Measurements from ENCODE around the gene RNASE8. TPM values are rescaled to one million over a fixed set of nuclear protein-coding genes. Genes with fewer than 3 reads are reported as not detected.

RNASE8 gene
- total and polyA plus RNA-seq, 2 of the 4 experiments (the other 2 are of a cell fraction), result not detected

DNA sequence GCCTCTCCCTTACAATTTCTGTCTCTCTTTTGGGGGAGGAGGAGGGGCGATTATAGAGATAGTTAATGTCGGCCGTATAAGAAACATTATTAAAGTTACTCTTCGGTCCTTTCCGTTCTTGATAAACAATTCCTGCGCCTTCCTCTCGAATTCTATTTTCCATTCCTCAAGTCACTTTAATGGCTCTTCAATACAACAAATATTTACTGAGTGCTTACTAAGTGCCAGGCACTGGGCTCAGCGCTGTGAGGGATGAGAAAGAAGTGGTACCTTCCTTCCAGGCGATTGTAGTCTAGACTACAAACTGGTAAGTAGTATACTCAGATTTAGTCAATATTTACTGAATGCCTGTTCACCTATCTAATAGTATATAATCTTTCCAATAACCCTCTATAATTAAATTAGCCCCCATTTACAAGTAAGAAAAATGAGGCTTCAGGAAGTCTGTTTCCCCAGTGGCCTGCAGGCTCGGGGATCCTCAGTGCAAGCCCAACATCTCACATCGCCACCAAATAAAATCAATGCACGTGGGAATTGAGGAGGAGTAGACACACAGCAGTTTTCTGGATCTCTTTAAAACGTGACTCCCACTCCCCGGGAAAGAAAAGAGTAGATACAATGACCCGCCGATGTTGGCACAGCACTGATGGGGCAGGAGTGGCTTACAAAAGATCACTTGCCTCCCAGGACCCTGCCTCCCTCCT, 41.4 kb downstream of the RNASE8 start:
- Histone ChIP-seq H2AK9ac (replicated peaks; ENCODE audit: low read depth, low read length, poor library complexity) (no peak overlapping the region), H3K18ac (ENCODE audit: low read depth, low read length) (peak overlapping the region; percentile 85), H4K5ac (ENCODE audit: low read depth, low read length) (peak overlapping the region; percentile 52), H2BK15ac (ENCODE audit: low read depth, low read length) (0 out of 3 replicates have a peak overlapping the region, but pooled peaks have one; percentile 12), H4K91ac (ENCODE audit: insufficient read depth, low read depth, low read length) (peak overlapping the region; percentile 38), H3K23ac (ENCODE audit: low read depth, low read length) (peak overlapping the region; percentile 59; the same call in 1 of the 2 replicates), H3K9me1 (ENCODE audit: insufficient read depth, low read length) (peaks cover 3% of the 10 kb centered on the region; the same call in 1 of the 2 replicates), H3K27me3 (ENCODE audit: control insufficient read depth, insufficient read depth, low read length) (no peaks in the 10 kb centered on the region), H2BK120ac (ENCODE audit: low read depth, low read length) (0 out of 2 replicates have a peak overlapping the region, but pooled peaks have one; percentile 3), H2BK5ac (ENCODE audit: low read depth, low read length, poor library complexity, severe bottlenecking) (no peak overlapping the region), H3K4me2 (ENCODE audit: low read depth, low read length) (peak overlapping the region; percentile 96), H4K8ac (ENCODE audit: low read depth in 2 of 2, low read length in 2 of 2) (peak overlapping the region; percentile 49 to 87), H2BK20ac (ENCODE audit: low read depth, low read length) (no peak overlapping the region), H3K4ac (ENCODE audit: low read depth, low read length) (peak overlapping the region; percentile 54), H3K4me1 (ENCODE audit: control insufficient read depth, insufficient read depth, low read length) (peaks cover 2% of the 10 kb centered on the region; the same call in 1 of the 2 replicates), H2AFZ (replicated peaks; ENCODE audit: low read length, poor library complexity) (peak overlapping the region; percentile 60), H3K9me3 (ENCODE audit: control insufficient read depth, insufficient read depth, low read length) (no peaks in the 10 kb centered on the region), H3K4me3 (ENCODE audit: insufficient read depth, low read depth, low read length) (peak overlapping the region; percentile 55), H3K56ac (ENCODE audit: extremely low read depth, insufficient read depth, low read length) (0 out of 2 replicates have a peak overlapping the region, but pooled peaks have one; percentile 31), H3K79me1 (ENCODE audit: low read depth in 1 of 2, low read length in 2 of 2) (0 out of 4 replicates have a peak, but pooled peaks cover 0 to 2% of the 10 kb centered on the region in 2 experiments), H3K9ac (ENCODE audit: low read depth, low read length) (peak overlapping the region; percentile 84), H3K27ac (ENCODE audit: insufficient read depth, low read length) (peak overlapping the region; percentile 65), H2AK5ac (ENCODE audit: low read depth, low read length) (peak overlapping the region; percentile 65), H3K36me3 (ENCODE audit: control insufficient read depth, insufficient read depth, low read length) (no peaks in the 10 kb centered on the region), H4K20me1 (ENCODE audit: insufficient read depth, low read length) (no peaks in the 10 kb centered on the region; the same call in 1 of the 2 replicates), H3K14ac (replicated peaks; ENCODE audit: low read depth, low read length) (peak overlapping the region; percentile 63)
- POLR2A ChIA-PET (ENCODE audit: unreplicated experiment), result no interaction called here
- BruUV-seq (replicated peaks), result no TSS peak
- CTCF ChIA-PET, result interaction anchor here (1.5 kb wide), 1 partner anchor 30 kb away, joined by 11 read pairs; no protein-coding TSS in a partner anchor
- no peak for DNase-seq
- ATAC-seq (ENCODE audit: low read depth), result no peak
- intact Hi-C loops (cut with micrococcal nuclease) (no loop called here), in situ Hi-C loops (cut with MboI; ENCODE audit: low sequenced_read_pairs) (loop anchor here (25.0 kb wide), 2 partner anchors 637 to 762 kb away; partner anchors contain the start of genes APEX1, CCNB1IP1, OSGEP and PARP2), dilution Hi-C loops (cut with HindIII; ENCODE audit: low sequenced_read_pairs, unreplicated experiment) (no loop called here)
- no CpG with 5 or more reads among the region's 16 CpGs for WGBS, 2 experiments (ENCODE audit: extremely low coverage in 2 of 2, insufficient read length in 1 of 2)
- no peak for TF ChIP-seq FOS (IDR thresholded peaks at IDR 0.05; ENCODE audit: low read depth, low read length)
- TF ChIP-seq, protein P1, sequence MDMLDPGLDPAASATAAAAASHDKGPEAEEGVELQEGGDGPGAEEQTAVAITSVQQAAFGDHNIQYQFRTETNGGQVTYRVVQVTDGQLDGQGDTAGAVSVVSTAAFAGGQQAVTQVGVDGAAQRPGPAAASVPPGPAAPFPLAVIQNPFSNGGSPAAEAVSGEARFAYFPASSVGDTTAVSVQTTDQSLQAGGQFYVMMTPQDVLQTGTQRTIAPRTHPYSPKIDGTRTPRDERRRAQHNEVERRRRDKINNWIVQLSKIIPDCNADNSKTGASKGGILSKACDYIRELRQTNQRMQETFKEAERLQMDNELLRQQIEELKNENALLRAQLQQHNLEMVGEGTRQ (IDR thresholded peaks at IDR 0.05; ENCODE audit: low read depth, low read length), result no peak
- TF ChIP-seq MAFK (IDR thresholded peaks at IDR 0.05; ENCODE audit: low read depth, low read length), result no peak
- TF ChIP-seq RFX5 (IDR thresholded peaks at IDR 0.05; ENCODE audit: low read depth, low read length), result no peak
- no peak for TF ChIP-seq CEBPB (IDR thresholded peaks at IDR 0.05; ENCODE audit: low read depth, low read length)
- TF ChIP-seq MXI1 (IDR thresholded peaks at IDR 0.05; ENCODE audit: borderline replicate concordance, low read depth, low read length), result no peak
- no peak for TF ChIP-seq NFE2L2 (IDR thresholded peaks at IDR 0.05; ENCODE audit: low read depth, low read length)
- TF ChIP-seq POLR2A (IDR thresholded peaks at IDR 0.05; ENCODE audit: low read depth, low read length), result no peak
- TF ChIP-seq RAD21 (IDR thresholded peaks at IDR 0.05; ENCODE audit: low read length), result no peak
- no peak for TF ChIP-seq RCOR1 (IDR thresholded peaks at IDR 0.05; ENCODE audit: insufficient replicate concordance, low read length)
- no peak for TF ChIP-seq CHD1 (IDR thresholded peaks at IDR 0.05; ENCODE audit: low read depth, low read length)
- TF ChIP-seq, protein P2, sequence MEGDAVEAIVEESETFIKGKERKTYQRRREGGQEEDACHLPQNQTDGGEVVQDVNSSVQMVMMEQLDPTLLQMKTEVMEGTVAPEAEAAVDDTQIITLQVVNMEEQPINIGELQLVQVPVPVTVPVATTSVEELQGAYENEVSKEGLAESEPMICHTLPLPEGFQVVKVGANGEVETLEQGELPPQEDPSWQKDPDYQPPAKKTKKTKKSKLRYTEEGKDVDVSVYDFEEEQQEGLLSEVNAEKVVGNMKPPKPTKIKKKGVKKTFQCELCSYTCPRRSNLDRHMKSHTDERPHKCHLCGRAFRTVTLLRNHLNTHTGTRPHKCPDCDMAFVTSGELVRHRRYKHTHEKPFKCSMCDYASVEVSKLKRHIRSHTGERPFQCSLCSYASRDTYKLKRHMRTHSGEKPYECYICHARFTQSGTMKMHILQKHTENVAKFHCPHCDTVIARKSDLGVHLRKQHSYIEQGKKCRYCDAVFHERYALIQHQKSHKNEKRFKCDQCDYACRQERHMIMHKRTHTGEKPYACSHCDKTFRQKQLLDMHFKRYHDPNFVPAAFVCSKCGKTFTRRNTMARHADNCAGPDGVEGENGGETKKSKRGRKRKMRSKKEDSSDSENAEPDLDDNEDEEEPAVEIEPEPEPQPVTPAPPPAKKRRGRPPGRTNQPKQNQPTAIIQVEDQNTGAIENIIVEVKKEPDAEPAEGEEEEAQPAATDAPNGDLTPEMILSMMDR (conservative IDR thresholded peaks at IDR 0.05; ENCODE audit: low read depth, low read length), result no peak
- no peak for TF ChIP-seq SMC3 (IDR thresholded peaks at IDR 0.05; ENCODE audit: low read depth, low read length)
- no peak for TF ChIP-seq BHLHE40 (IDR thresholded peaks at IDR 0.05; ENCODE audit: low read depth, low read length)
